Tongue (tissue), 2 donors: Measurements from ENCODE around the gene OR9A4. TPM values are rescaled to one million over a fixed set of nuclear protein-coding genes. Genes with fewer than 3 reads are reported as not detected.
"Not testable (repeated sequence)": the region's sequence is repeated elsewhere in the genome, so short reads cannot be mapped to it uniquely, and the experiment has no call there.

Source experiments
- DNase-seq: peaks from one replicate; pipeline ENCODE4 v3.0.0-alpha.2; 2015
- total RNA-seq: library from RNA; depleted of rRNA; stranded (reverse); fragments of >200 nt; gene quantifications from one replicate; pipeline ENCODE4 v1.2.3, GENCODE V29; 2014

The OR9A4 gene, protein sequence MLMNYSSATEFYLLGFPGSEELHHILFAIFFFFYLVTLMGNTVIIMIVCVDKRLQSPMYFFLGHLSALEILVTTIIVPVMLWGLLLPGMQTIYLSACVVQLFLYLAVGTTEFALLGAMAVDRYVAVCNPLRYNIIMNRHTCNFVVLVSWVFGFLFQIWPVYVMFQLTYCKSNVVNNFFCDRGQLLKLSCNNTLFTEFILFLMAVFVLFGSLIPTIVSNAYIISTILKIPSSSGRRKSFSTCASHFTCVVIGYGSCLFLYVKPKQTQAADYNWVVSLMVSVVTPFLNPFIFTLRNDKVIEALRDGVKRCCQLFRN
- not detected for total RNA-seq

DNA sequence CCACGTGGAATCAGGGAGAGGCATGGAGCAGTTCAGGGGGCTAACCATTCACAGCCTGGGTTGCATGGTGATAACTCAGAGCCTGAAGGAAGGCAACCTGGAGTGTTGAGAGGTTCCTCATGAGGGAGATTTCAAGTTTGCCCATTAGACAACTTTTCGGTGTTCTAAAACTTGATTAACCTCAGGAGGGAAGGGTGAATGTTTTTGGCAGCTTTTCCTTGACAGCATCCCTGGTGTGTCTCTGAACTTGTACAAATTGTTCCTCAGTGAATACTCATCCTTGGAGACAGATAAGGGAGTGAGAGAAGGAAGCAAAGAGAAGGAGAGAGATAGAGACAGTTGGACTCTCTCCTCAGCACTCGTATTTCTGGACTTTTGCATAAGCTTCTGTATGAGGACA lies at the start of gene OR9A4:
Gene OR9A4 (plus strand): TSS at position 301 of the 400 bp plus-strand sequence. CDS start 2,477 bp downstream, outside the sequence.
- DNase-seq, result no peak

DNA sequence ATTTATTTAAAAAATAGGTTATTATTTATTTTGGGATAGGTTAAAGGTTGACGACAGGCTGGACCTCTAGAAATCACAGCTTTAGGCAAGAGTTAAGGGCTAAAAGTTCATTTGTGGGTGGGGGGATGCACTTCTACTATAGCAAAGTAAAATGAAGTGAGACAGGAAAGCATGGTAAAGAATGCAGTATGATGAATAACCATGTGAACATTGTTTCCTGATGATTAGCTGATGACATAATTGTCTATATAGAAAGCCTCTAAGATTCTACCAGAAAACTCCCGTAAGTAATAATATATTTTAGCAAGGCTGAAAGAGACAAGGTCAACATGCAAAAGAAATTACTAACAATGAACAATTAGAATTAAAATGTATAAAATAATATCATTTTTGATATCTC lies 49.2 kb upstream of the OR9A4 start:
- DNase-seq, result no peak

GRCh38 chr7:141872931-141873330 lies 43.3 kb upstream of the OR9A4 start:
- DNase-seq, result no peak

GRCh38 chr7:141874787-141875186 lies 41.4 kb upstream of the OR9A4 start:
- DNase-seq, result no peak

DNA sequence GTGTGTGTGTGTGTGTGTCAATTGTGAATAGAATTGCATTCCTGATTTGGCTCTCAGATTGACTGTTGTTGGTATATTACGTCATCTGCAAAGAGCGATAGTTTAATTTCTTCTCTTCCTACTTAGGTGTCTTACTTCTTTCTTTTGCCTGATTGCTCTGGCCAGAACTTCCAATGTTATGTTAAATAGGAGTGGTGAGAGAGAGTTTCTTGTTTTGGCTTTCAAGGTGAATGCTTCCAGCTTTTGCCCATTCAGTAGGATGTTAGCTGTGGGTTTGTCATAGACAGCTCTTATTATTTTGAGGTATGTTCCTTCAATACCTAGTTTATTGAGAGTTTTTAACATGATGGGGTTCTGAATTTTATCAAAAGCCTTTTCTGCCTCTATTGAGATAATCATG lies 40.7 kb upstream of the OR9A4 start:
- no peak for DNase-seq

- DNase-seq, result no peak
These were observed 39.8 kb upstream of the OR9A4 start for GRCh38 chr7:141876371-141876770.

DNA sequence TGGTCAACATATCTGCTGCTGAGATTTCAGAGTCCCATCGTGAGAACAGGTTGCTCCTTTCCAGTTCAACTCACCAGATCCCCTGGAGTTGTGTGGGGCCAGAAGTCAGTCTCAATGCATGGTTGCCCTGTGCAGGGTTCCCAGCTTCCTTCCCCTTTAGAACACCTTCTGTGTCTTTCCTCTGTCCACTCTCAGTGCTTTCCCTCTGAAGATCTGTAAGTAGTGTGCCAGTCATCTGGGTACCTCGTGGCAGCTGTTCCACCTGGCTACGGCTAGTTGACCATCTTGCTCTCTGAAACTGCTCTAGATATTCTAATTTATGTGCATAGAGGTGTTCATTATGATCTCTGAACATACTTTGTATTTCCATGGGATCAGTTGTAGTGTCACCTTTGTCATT lies 38.8 kb upstream of the OR9A4 start:
- no peak for DNase-seq

GRCh38 chr7:141880960-141881359 lies 35.2 kb upstream of the OR9A4 start:
- DNase-seq, result no peak

GRCh38 chr7:141884539-141885225 lies 31.5 kb upstream of the OR9A4 start:
- DNase-seq, result no peak

GRCh38 chr7:141889321-141889720 lies 26.9 kb upstream of the OR9A4 start:
- DNase-seq, result no peak

- DNase-seq, result no peak
These were observed 24.9 kb upstream of the OR9A4 start for GRCh38 chr7:141891336-141891735.

DNA sequence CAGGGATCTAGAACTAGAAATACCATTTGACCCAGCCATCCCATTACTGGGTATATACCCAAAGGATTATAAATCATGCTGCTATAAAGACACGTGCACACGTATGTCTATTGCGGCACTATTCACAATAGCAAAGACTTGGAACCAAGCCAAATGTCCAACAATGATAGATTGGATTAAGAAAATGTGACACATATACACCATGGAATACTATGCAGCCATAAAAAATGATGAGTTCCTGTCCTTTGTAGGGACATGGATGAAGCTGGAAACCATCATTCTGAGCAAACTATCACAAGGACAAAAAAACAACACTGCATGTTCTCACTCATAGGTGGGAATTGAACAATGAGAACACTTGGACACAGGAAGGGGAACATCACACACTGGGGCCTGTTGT lies 16.8 kb upstream of the OR9A4 start:
- DNase-seq, result not testable (repeated sequence)

DNA sequence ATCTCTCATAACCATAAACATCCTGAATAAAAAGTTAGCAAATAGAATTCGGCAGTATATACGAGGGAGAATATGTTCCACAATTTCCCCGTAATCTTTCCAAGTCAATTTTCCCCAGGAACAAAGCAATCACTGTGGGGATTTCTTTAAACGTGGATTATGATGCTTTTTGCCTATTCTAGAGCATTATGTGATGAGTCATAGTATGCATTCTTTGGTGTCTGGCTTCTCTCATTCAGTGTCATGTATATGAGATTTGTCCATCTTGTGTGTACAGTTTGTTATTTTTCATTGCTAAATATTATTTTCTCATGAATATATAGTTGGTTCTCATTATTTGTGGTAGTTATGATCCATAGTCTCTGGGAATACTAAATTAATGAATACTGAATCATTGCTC lies 9.9 kb upstream of the OR9A4 start:
- DNase-seq, result no peak

DNA sequence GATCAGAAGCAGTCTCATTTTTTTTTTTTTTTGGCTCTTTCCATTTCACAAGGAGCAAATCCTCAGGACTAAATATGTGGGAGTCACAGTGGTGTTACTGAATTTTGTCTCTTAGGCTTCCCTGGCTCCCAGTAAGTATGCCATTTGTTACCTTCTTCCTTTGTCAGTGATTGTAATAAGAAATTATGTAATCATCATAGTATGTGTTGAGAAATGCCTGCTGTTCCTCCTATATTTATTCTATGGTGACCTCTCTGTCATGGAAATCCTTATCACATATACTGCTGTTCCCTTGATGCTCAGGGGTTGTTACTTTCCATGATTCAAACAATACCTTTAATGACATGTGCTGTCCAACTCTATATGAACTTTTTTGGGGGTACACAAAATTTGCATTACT lies 4.8 kb upstream of the OR9A4 start:
- no peak for DNase-seq

DNA sequence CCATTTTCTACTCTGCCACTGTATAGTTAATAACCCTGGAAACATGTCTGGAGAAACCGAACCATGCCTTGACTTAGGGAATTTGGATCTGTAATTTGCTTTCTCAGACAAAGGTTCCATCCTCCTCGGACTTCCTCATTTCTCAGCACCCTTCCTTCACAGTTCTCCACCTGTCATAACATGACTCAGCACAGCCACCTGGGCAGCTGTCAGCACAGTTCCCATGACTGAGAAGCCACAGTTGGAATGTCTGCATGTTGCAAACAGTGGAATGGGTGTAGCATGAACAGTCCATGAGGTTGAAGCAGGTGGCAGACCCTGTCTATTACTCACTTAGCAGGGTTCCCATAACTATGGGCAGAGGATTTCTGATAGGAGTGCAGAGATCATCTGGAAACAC lies 634 bp upstream of the OR9A4 start:
- no peak for DNase-seq

- DNase-seq, result no peak
These were observed 4.1 kb downstream of the OR9A4 start for GRCh38 chr7:141920281-141920680.

DNA sequence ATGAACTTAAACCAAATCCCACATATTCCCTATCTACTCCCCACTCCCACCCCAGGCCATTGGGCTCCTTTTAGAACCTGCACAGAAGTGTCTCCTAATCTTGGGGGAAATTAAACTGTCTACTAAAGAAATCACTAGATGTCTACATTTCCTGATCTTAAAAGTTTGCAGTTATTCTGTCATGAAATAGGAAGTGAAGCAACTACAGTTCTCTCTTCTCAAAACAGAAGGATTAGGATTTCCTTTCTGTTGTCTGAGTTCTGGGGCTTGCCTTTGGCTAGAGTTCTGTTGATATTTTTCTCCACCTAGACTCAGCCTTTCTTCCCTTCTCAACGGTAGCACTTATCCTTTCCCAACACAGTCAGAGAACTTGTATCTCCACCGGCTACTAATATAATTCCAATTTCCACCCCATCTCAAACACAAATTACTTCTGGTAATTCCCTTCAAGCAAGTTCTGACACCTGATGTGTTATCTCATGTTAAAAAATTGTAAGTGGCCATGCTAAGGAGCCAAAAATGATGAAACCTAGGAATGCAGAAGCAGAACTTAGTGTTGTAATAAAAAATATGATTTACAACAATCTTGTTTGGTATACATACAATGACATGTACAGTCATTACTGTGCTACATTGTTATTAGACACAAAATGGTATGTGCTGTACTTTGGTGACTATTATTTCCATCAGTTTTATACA lies 12.1 kb downstream of the OR9A4 start:
- DNase-seq, result no peak

GRCh38 chr7:141928845-141929195 lies 12.6 kb downstream of the OR9A4 start:
- DNase-seq, result no peak

DNA sequence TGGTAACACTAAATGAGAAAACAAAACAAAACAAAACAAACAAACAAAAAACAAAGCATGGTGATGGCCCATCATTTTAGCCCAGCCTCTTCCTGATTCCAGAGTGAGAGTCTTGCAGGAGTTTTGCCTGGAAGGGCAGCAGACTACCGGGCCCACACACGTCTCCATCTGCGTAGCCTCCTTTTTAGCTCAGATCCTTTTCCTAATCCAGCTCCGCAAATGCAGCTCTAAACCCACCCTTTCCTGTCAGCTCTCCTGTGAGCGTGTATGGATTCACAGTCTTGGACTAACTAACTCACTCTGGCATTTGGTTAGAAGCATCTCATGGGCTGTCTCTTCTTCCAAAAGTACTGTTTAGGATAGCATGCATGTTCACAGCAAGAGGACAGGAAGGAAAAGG lies 14.0 kb downstream of the OR9A4 start:
- no peak for DNase-seq

DNA sequence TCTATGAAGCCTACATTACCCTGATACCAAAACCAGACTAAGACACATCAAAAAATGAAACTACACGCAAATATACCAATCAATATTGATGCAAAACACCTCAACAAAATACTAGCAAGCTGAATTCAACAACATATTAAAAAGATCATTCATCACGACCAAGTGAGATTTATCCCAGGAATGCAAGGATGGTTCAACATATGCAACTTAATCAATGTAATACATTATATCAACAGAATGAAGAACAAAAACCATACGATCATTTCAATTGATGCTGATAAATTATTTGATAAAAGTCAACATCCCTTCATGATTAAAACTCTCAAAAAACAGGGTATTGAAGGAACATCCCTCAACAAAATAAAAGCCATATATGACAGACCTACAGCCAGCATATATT lies 24.9 kb downstream of the OR9A4 start:
- no peak for DNase-seq

DNA sequence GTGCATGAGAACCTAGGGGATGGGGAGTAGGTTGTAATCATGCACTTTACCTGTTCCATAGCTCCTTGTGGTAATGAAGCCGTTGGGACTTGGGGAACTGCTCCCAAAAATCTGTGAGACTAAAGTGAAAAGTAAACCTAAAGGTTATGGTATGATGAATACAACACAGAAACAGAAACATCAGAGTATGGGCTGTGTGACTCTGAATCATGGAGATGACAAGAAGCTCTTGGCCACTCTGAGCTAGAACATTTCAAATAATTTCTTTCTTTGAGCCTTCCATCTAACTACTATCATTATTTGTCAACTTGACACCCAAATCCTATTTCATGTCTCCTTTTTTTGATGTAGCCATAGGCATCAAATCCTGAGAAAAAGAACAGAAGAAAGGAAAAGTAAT lies 27.6 kb downstream of the OR9A4 start:
- DNase-seq, result no peak

DNA sequence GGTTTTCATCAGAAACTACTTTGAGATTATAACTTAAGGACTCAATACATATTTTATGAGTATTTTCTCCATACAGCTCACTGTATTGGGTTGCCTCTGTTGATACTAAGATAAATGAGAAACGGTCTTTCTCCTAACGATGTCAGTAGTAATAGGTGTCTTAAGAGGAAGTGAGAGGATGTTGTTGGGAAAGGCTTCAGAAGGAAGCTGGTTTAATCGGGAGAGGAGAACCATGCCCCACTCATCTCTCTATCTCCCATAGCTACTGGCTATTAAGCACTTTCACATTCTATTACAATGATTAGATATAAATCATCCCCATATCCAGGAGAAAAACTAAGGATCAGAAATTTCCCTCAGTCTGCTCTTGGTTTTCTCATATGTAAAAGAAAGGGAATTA lies 28.6 kb downstream of the OR9A4 start:
- DNase-seq, result no peak

DNA sequence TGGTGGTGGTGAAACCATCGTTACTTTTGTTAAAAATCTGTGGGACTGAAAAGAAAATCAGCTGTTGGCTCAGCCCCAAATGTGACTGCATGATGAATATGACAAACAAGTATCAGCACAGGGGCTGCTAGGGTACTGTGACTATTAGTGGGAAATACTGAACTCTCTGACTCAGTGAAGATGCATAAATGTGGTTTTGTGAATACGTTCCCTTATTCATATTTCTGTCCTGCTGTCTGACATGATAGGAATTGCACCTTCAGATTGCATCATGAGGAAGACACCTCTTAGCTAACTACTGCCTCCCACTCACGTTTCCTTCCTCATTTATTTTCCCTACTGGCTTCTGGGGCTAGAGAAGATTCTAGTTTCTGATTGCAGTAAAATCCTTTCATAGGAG lies 29.2 kb downstream of the OR9A4 start:
- DNase-seq, result no peak

DNA sequence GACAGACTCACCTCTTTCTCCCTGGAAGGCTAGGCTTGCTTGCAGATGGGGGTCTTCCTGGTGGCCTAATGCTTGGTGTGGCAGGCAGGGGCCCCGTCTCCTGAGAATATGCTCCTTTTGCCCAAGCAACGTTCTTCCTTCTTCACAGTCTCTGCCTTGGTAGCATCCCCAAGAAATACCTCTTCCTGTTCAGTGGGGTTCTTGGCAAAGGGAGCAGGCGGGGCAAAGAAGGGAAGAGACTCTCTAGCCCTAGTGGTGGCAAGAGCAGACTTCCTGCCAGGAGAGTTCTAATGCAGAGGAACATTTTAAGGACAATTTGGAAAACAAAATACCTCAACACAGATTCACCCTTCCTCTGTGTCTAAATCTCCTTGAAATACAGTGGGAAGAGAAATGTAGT lies 30.6 kb downstream of the OR9A4 start, which contains the start of gene CLEC5A:
Gene CLEC5A (minus strand): TSS at position 179 of the 400 bp plus-strand sequence. CDS start 682 bp downstream, outside the sequence.
- DNase-seq, result no peak
